IPS-NIHi11 (cell line): Measurements from ENCODE around the gene GHRL.

Experiments used
- DNase-seq: peaks from one replicate; pipeline ENCODE4 v3.0.0; 2012; ENCODE audit warnings: mixed read lengths, low spot score

GHRL gene

DNA sequence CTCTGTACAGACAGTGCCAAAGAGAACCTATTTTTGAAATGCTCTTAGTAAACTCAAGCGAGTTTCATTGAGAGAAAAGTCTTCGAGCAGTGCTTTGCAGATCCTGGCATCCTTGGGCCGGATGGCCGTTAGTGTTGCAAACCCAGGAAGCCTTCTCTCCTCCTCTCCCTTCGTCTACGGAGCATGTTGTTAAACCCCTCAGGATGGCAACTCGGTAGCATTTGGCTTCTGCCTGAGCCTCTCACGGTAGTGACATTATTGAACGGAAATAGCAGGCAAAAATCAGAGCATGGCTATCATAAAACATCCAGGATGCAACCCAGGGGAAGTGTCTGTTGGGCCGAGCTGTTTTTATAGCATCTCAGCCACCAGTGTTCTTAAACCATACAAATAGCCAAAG lies 34.8 kb upstream of the GHRL start:
- DNase-seq = no peak

DNA sequence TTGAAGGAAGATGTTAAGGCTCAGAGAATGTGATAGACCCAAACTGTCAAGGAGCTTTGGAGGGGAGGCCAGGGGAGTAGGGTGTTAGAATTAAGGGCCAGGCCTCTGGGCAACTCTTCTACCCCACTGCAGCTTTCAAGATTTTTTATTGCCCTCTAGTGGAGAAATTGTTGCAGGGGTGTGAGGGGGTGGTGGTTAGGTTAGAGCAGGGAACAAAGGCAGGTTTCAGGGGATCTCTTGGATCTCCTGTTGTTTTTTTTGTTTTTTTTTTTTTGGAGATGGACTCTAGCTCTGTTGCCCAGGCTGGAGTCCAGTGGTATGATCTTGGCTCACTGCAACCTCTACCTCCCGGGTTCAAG lies 29.6 kb upstream of the GHRL start:
- peak; percentile 59 for DNase-seq

DNA sequence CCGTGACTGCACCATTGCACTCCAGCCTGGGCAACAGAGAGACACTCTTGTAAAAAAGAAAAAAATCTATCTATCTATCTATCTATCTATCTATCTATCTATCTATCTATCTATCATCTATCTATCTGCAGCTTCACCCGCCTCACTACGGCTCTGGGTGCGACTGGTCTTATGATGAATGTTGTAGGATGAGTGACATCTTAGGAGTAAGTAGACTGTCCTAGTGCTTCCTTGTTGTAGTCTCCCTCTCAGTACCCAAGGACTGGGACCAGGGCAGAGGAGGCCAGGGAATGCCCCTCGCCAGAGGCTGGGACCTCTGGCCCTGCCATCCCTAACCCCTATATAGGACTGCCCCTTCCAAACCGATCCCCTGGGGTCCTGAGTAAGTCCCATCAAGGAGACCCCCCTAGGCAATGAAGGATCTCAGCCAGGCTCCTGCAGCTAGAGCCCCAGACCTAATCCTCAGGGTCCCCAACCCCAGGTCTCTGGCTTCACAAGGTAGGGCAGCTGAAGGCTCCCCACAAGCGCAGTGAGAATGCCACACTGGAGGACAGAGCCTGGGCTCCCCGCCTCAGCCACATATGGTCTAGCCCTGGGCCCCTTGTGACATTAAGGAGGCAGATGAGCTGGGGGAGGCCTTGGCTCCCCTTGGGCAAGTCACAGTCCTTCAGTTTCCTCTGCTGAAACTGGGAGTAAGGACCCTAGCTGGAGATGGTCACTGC lies 29.0 kb upstream of the GHRL start:
- DNase-seq = no peak

DNA sequence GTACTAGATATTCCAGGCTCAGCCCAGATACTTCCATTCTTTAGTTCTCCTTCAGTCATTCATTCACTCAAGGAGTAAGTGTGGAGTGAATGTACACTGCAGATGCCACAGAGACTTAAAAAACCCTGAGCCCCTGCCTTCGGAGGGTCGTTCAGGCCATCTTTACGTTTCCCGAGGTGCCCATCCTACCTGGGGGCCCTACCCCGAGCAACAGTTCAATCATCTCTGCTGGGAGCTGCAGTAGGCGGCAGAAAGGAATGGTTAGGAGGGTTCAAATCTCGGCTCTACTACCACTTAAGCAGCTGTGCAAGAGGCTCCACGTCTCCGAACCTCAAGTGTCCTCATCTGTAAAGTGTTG lies 27.6 kb upstream of the GHRL start:
- DNase-seq = no peak

DNA sequence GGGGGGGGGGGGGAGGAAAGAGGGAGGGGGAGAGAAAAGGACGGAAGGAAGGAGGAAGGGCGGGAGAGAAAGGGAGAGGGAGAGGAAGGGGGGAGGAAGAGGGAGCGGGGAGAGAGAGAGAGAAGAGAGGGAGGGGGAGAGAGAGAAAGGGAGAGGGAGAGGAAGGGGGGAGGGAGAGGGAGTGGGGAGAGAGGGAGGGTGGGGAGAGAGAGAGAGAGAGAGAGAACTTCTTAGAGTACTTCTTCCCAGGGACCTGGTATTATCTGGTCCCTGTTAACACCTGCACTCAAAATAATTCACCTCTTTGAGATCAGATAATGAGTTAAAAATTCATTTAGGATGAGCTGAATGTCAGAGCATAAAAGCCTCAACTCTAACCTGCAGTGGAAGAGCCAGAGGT lies 27.1 kb upstream of the GHRL start:
- DNase-seq = no peak

DNA sequence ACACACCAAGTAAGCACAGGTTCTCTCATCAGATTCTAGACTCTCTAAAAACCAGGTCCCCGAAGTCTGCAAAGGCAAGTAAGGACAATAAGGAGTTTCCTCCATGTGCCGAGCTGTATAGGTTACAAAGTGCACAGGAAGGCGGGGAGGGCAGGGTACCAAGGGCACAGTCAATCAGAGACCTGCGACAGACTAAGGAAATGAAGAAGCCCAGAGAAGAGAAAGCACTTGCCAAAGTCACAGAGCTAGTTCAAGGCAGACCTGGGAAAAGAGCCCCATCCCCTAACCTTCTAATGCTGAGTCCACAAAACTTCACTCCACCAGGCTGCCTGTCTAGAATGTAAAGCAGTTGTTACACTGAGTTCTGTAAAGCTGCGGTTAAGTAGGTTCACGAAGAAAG lies 26.5 kb upstream of the GHRL start:
- DNase-seq = no peak

DNA sequence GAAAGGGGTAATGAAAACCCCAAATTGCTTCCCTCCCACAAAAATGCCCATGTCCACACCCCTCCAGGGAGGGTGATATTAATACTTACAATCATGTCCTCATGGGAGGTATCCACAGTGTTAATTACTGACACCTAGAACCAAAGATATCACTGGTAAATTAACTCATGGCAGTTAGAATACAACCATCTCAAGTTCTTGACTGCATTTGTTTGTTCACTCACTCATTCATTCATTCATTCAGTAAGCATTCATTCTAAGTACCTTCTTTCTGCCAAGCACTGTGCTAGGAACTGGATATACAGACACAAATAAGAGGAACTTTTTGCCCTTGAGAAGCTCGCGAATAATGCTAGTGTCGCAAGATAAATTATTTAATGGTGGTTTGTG lies 25.2 kb upstream of the GHRL start:
- DNase-seq = no peak

DNA sequence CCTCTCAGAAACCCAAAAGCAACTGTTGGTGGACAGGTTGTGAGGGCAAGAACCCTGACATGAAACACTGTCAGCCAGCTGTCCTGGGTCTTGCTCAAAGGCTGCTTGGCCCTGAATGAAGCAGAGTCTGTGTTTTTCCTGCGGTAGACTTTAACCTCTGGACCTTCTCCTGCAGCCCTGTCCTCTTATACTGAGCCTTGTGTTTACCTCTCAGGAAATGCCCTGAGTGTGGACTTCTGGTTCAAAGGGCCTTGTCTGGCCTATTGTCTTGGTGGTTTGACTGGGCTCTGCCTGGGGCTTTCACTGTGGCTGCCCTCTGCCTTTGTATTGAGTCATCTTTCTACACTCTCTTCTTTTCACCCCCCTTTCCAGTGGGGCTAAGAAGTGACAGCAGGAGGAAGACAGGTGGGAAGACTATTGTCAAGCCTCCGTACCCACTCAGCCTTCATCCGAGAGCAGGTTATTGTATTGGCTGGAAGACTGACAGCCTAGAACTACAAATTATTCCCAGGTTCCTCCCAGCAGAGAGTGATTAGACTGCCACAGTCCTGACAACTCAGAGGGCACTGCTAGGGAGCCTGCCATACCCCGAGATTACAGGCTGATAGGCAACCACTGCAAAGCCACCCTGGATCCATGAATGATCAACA lies 24.7 kb upstream of the GHRL start:
- no peak for DNase-seq

DNA sequence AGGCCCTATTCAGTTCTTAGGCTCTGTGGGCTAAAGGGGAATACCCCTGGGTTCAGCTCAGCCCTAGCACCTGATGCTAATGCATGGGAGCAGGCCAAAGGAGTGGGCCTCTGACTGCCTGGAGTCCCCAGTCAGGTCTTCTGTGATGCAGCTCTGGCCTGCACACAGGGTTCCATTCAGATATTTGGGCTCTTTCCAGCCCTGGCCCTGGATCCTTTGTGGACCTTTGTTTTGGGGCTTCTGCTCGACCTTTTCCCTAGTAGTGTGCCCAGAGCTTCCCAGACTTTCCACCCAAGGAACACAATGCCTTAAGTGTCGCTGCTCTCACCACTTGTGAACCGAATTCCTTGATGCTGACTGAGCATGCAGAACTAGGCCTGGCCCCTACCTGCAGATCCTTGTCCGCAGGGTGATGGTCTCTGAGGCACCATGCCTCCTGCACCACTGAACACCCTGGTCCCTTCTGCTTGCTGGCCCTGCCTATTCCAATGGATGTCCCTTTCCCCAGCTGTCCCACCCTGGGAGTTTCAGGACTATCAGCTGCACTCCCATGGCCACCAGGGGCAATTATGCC lies 23.1 kb upstream of the GHRL start:
- DNase-seq = no peak

DNA sequence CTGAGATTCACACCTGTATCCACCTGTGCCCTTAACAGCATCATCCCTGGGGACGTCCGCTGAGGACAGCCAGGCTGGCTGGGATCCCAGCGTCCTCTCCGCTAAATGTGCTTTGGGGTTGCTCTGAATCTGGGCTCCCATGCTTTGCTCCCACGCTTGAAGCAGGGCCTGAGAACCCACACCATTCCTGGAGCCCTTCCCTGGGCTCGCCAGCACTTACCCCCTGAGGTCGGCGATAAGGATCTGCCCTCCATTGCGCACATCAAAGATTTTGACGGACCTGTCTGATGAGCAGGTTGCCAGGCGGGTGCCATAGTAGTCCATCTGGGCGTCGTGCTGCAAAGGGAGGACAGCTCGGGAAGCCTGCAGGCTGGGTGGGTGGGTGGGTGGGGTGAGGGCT lies 22.4 kb upstream of the GHRL start:
- no peak for DNase-seq

DNA sequence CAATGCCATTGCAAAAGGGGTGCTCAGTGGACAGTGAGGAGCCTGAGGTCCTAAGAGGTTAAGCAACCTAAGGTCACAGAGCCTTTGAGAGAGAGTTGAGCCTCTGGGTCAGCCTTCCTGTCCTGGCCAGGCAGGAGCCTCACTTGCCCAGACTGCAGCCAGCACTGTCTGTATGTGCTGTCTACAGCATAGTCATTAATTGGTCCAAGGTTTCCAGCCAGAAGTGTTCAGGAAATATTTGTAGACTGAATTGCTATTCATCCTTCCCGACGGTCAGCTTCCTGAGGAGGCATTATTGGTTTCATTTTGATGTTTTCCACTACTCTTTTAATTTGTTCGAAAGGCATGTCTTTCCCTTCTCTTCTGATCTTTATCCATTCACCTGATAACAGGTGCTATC lies 20.1 kb upstream of the GHRL start:
- no peak for DNase-seq

DNA sequence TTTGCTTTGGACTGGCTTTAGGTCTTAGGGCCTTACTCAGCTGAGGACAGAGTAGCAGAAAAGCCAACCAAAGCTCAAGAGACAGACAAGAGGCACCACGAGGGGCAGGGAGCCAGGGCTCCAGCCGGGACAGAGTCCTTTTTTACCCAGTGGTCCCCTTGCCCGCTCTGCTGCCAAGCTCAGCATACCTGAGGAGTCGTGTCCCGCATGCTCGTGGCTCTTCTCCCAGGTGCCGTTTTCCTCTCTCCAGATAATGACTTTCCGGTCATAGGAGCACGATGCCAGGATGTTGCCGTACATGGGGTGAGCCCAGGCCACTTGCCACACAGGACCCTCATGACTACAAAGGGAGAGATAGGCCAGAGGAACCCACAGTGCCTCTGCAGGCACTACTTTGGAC lies 19.6 kb upstream of the GHRL start:
- DNase-seq = no peak

DNA sequence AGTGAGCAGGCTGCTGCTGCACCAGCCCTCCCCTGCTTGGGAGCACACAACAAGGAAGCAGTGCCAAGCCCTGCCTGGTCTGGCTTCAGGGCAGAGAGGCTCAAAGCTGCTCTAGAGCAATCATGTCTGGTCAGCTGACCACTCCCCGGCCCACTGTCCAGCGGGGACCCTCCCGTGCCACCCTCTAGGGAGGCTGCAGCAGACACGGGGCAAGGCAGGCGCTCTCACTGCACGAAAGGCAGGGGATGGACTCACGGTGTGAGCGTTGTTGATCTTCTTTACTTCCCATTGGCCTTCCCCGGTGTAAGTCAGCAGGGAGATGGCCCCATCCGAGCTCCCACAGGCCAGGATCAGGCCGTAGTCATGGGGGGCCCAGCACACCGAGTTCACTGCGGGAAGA lies 19.0 kb upstream of the GHRL start:
- DNase-seq = no peak

DNA sequence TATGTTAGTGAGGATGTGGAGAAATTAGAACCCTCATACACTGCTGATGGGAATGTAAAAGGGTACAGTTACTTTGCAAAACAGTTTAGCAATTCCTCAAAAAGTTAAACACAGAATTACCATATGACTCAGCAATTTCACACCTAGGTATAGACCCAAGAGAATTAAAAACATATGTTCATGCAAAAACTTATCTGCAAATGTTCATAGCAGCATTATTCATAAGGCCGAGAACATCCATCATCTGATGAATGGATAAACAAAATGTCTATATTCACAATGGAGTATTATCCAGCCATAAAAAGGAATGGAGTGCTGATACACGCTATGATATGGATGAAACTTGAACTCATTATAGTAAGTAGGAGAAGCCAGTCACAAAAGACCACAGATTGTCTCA lies 17.8 kb upstream of the GHRL start:
- no peak for DNase-seq

DNA sequence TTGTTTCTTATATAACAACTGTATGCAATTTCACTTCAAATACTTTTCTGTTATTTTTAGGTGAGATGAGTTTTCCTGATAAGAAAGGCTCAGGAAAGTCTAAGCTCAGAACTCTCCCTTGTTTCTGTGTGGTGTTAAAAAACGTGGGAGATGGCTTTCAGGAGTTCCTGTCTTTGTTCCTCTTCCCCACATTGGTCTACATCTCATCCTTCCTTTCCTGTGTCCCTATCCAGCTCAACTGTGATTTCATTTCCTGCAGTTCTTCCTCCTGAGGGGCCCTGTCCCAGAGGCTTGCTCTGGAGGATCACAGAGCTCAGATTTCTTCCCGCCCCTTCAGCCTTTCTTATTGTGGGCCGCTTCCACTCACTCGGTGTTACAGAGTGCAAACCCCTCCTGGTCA lies 17.0 kb upstream of the GHRL start:
- DNase-seq = no peak

DNA sequence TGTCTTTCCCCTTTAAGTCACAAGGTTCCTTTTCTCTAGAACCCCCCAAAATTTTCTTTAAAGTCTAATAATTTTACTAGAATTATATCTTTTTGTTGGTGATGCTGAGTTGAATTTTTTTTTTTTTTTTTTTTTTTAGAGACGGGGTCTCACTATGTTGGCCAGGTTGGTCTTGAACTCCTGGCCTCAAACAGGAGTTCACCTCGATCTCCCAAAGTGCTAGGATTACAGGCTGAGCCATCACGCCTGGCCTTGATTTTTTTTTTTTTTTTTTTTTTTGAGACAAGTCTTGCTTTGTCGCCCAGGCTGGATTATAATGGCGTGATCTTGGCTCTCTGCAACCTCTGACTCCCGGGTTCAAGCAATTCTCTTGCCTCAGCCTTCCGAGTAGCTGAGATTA lies 15.9 kb upstream of the GHRL start:
- DNase-seq = no peak

DNA sequence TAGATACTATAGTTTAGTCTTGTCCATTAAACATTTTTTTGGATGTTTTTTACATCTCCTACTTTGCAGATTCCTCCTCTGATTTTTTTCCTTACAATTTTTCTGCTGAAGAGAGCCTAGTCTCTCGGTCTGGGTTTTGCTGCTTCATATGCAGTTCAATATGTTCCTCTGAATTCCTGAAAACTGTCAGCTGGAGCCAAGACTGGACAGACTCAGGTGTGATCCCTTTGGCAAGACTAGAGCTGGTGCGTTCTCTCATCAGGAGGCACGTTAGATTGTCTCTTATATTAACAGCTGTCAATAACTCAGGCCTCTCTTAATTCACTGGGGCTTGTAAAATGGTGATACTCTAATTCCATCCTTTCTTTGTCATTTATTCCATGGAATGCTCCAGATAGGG lies 13.4 kb upstream of the GHRL start:
- DNase-seq = no peak

DNA sequence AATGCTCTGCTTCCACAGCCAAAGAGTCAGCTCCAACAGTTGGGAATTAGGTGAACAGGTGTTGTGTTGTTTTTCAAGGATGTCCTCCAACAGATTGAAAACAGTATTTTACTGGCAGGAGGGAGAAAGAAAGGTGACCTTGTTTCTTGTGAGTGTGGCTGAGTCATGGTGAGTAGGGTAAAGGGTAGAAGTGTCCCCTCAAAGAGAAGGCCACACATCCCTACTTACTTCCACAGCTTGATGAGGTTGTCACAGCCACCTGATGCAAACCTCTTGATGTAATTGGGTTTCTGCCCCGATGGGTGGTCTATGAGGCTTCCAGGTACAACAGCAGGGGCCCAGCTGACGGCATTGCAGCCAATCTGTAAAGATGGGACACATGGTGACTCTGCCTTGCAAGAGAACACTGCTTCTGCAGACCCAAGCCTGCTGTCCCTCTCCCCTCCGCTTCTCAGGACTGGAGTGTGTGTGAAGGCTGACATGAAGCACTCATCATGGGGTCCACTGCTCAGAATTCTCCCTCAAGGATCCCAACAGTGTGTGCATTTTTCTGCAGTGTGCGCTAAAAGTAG lies 12.7 kb upstream of the GHRL start:
- no peak for DNase-seq

DNA sequence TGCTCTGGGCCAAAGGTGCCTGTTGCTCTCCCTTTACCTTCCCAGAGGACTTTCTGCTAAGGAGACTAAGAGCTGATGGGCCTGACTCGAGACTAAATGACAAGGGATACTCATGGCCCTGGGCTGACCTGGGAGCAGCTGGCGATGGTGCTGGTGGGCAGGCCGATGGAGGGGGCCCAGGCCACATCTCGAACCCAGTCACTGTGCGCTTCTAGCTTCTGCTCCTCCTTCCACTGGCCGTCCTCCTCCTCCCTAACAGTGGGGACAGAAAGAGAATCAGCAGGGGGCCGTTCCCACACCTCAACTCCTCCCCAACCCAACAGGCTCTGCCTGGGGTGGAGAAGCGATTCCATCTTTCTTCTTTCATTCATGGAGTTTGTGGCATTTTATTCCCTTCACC lies 12.2 kb upstream of the GHRL start:
- no peak for DNase-seq

DNA sequence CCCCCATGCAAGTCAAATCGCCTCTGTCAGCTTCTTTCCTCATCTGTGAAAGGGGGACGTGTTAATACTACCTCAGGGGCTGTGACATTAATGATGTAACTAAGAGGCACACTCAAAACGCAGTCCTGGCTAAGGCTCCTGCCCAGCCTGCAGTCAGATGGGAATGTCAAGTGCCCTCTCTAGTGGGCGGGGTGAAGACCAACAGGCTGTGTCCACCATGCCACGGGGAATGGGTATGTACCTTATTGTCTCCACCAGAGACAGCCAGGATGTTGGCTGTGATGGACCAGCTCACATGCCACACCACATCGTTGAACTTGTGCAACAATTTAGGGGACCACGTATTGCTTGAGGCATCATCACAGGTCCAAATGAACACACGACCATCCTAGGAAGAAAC lies 11.0 kb upstream of the GHRL start:
- no peak for DNase-seq

DNA sequence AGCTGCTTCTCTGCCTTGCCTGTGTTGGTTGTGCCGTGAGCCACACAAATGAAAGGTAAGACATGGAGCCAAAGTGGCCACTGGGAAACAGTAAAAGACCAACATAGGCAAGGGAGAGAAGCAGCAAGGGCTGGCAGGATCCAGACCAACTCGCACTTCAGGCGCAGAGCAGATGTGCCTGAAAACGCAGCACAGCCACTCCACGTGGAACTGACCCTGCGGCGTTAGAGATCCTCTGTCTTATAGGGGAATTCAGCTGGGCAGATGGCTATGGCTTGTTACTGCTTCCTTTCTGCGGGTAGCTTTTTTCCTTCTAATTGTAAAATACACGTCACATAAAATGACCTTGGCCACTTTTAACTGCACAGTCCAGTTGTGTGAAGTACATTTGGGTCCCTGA lies 10.4 kb upstream of the GHRL start:
- no peak for DNase-seq

DNA sequence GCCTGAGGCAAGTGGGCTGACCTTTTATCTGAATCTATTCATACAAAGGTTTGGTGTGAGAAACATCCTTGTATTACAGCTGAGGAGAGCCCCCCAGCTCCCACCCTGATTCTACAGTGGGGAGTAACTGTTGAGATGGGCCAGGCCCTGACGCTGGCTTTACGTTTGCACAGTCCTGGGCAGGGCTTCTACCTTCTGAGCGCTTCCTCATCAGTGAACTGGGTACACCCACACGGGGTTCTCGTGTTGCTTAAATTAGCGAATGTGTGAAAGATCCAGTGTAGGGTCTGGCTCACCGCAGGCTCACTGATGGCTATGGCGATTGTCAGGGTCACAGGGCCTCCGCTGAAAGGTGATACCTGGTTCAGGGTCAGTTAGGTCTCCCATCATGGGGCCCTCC lies 7.3 kb upstream of the GHRL start:
- no peak for DNase-seq

DNA sequence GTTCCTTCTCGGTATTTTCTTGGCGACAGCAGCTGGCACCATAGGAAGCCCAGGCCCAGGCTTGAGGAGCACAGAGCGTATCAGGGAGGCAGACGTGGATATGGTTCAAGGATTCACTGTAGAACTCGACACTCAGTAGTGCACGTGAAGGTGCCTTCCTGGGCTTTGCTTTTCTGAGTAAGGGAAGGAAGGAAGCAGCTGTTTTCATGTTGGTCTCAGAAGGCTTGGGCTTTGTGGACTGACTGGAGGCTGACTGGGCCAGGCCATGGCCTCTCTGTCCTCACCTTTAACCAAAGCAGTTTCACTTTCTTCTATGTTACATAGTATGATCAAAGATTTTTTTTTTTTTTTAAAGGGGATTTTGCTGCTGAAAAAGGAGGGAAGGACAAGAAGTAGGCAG lies 6.9 kb upstream of the GHRL start:
- no peak for DNase-seq

DNA sequence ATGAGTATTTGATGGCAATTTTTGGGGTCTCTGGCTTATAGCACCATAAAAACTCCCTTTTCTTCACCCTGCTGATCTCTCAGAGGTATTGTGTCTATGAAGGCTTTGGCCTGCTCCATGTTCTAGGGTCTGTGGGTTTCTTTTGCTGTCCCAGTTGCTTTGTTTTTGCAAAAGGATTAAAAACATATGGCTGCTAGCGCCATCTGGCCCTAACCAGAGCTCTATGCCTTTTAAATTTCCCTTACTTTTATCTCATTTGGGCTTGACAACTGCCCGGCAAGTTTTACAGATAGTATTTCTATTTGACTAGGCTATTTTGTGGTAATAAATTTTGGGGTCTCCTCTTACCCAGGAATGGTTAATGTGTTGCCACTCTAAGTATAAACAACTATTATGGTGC lies 6.4 kb upstream of the GHRL start:
- DNase-seq = no peak
